Hematopoietic multipotent progenitor cell (in vitro differentiated cells): ENCODE results near the gene GPR148. TPM values are rescaled to one million over a fixed set of nuclear protein-coding genes. Genes with fewer than 3 reads are reported as not detected.

Source experiments
- DNase-seq, 3 donors: peaks; one replicate each; pipeline ENCODE4 v3.0.0-alpha.2; 2011 to 2015; ENCODE audit warnings: low read depth in 2 of 3, low spot score in 2 of 3
- total RNA-seq: library from RNA; depleted of rRNA; stranded (reverse); fragments of >200 nt; gene quantifications from one replicate; pipeline ENCODE4 v1.2.3, GENCODE V29; 2012

Gene GPR148
- total RNA-seq, 1 donor, result not detected

DNA sequence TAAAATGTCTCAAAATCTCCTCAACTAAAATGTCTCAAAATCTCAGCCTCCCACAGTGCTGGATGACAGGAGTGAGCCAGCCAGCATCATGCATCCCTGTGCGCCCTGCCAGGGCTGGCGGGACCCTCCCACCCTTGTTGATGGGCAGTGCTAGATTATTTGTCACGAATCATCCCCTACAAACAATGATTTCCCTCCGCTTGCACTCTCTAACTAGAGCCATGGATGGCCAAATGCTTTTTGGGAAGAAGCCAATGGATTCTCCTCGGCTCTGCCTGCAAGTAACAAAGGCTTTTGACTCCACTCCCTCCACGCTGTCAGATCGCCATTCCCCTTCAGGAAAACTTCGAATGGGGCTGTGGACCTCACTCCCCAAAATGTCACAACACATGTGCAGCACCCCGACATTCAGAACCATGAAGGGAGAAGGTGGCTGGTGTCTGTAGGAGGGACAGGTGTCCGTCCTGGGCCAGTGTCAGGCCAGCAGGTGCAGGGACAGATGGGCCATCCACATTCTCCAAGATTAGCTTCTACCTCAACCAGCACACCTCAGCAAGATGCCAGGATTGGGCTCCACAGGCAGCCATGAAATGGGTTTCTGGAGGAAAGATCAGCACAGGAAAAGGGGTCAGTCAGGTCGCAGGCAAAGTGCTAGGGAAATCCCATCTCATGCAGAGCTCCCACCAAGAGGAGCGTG lies 38.0 kb downstream of the GPR148 start:
- DNase-seq, result no peak

DNA sequence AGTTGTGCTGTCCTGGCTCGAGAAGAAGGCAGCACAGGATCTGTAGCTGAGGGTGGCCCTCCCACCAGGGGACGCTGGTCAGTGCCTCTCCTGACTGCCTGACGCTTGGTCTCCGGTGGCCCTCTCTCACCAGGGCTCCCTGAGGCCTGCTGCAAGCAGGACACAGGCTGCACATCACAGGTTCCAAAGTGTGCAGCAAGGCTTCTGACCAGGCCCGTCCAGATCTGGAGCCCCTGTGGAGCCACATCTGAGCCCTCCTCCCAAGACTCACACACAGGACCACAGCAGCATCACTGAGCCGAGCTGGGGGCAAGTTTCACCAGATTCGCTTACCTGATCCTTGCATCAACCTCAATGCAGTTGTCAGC lies 38.5 kb downstream of the GPR148 start:
- DNase-seq, result no peak

DNA sequence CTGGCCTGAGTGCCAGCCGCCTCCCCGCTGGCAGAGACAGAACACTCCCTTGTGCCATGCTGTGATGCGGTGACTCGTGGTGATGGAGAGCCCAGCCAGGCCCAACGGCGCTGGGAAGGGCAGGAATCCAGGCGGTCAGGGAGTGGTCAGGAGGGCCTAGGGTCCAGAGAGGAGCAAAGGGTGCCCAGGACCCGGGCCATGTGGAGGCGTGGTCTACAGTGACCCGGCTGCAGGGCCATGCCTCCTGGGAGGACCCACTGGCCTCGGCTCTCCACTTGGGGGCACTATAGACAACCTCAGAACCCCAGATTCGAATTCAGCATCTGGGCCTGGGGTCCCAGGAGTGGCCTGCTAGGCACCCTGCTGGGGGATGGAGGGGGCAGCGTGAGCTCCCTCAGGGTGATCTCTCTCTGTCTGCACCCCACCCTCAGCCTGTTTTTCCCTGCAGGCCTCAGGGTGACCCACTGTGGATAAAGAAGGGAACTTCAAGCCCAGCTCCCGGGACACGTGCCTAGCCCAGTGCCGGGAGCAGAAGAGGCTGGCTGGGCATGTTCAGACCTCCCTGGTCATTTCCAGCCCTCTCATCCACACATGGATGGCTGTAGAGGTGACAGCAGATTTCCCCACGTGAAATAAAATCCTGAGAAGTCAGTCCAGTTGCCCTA lies 39.5 kb downstream of the GPR148 start:
- no peak for DNase-seq

DNA sequence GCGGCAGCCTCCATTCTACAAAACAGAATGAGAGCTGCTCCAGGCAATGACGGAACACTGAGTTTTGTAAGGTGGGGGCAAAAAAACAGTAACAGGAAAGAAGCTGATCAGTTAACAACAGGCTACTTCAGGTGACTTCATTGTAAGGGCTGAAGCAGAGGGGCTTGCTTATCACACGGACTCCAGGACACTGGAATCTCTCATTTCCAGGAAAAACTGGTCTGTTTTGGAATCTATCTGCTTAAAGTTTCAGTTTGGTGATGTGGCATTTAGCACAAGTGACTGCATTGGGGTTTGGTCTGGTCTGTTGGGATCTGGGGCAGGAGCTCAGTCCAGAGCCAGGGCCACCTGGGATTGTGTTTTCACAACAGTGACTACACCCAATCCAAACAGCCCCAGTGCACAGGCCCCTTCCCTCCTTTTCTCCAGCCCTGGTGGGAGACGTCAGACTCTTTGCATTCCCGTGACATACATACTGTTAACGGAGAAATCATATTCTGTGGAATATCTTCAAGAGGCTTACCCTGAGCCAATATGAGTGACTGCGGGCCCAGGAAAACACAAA lies 40.6 kb downstream of the GPR148 start:
- DNase-seq, result no peak

DNA sequence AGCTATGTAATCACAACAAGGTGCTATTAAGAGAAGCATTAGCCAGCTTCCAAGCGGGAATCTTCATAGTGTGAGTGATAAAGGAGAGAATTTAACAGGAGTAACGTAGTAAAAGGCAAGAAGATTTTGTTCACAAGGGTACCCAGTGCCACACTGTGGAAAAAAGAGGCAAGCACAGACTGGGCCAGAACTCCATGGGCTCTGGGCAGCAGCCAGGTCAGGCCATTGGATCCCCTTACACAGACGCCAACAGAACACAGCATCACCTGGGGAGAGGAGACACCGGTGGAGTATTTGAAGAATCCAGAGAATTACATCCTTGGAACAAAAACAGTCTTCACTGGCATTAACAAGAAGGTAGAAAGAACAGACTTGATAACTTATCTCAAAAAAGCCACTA lies 47.7 kb downstream of the GPR148 start:
- DNase-seq, result no peak

DNA sequence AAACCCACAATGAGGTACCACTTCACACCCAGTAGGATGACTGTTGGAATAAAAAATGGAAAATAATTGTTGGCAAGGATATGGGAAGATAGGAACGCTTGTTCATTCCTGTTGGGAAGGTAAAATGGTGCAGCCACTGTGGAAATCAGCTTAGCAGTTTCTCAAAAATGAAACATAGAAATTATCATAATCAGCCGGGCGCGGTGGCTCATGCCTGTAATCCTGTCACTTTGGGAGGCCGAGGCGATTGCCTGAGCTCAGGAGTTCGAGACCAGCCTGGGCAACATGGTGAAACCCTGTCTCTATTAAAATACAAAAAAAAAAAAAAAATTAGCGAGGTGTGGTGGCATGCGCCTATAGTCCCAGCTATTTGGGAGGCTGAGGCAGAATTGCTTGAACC lies 49.9 kb downstream of the GPR148 start:
- no peak for DNase-seq

Other genes with a start within 250 kb of the GPR148 start
- not detected for gene POTEI, start 219.7 kb upstream of the GPR148 start, total RNA-seq
- gene CFC1B, start 207.8 kb upstream of the GPR148 start, total RNA-seq, result not detected
- not detected for gene CFC1, start 129.5 kb upstream of the GPR148 start, total RNA-seq
- gene POTEJ, start 117.6 kb upstream of the GPR148 start, total RNA-seq, result under 0.01 TPM
- under 0.01 TPM for gene AMER3, start 26.5 kb downstream of the GPR148 start, total RNA-seq
- gene ARHGEF4, start 107.8 kb downstream of the GPR148 start, total RNA-seq, result under 0.01 TPM